K562 (cell line): ENCODE data around the gene FOXD4.
"Not testable (repeated sequence)": the region's sequence is repeated elsewhere in the genome, so short reads cannot be mapped to it uniquely, and the experiment has no call there.

Source experiments
- CTCF ChIP-seq, 3 experiments: IDR thresholded peaks in 2 of 3; conservative IDR thresholded peaks in 1 of 3; 2 replicates each; pipeline ENCODE4 v1.5.1; 2011 to 2012; ENCODE audit warnings: low read length in 3 of 3, mild to moderate bottlenecking in 3 of 3, control low read depth in 2 of 3, improper control_type of control experiment in 1 of 3, inconsistent platforms in 1 of 3, low read depth in 1 of 3, mixed read lengths in 1 of 3, moderate library complexity in 1 of 3; ENCODE audit not compliant: insufficient read depth in 2 of 3
- EP300 ChIP-seq: IDR thresholded peaks from 2 replicates; pipeline ENCODE4 v1.6.1; 2012; ENCODE audit warnings: low read length, improper control_type of control experiment
- TF ChIP-seq, protein P1 (sequence below): sonication (generic); formaldehyde crosslinking; IDR thresholded peaks from 2 replicates; pipeline ENCODE4 v1.9.0; 2022; ENCODE audit warnings: mild to moderate bottlenecking, missing genetic modification reagents

GRCh38 chr9:93909-94308 is 24.3 kb downstream of the FOXD4 start:
- not testable (repeated sequence) for TF ChIP-seq EP300; CTCF (IDR thresholded peaks at IDR 0.05 in 2 of 3, conservative IDR thresholded peaks at IDR 0.05 in 1 of 3; ENCODE audit: insufficient read depth in 2 of 3, low read depth in 1 of 3, low read length in 3 of 3)
- TF ChIP-seq, protein P1, sequence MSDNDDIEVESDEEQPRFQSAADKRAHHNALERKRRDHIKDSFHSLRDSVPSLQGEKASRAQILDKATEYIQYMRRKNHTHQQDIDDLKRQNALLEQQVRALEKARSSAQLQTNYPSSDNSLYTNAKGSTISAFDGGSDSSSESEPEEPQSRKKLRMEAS = not testable (repeated sequence)
